ENCODE data around the gene CTSD. TPM values are rescaled to one million over a fixed set of nuclear protein-coding genes. Genes with fewer than 3 reads are reported as not detected.
A peak's percentile ranks its signal among the peaks of the same experiment; 100 is the strongest.

CTSD gene
- total RNA-seq, 4 donors from 2014 or later = 573 to 913 (median 707) TPM

DNA sequence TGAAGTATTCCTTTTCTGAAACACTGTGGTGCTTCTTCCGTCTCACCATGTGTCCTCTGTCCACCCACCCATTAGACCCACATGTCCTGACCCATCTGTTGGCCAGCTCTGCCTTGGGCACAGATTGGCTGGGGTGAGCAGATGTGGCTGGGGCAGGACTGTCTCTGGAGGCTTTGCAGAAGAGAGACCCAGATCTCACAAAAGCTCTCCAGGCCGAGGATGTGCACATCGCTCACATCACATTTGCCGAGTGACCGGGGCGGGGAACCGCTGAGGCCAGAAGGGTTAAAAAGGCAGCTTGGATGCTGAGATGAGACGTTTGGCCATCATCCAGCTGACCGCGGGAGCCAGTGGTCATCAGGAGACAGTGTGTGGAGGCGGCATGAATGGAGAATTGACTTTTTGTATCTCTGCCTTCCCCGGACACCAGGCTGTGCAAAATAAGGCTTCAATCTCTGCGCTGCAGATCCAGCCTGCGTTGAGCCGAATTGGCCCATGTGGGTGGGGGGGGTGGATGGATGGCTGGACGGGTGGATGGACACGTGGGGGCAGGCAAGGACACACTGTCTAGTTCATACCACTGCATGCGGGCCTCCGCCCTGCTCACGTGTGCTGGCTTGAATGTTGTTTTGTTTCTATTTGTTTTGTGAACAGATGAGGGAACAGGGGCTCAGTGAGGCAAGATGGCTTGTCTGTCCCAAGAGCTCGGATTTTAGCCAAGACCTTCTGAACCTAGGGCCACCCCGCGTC lies 19.4 kb downstream of the CTSD start:
- TF ChIP-seq, protein P1, sequence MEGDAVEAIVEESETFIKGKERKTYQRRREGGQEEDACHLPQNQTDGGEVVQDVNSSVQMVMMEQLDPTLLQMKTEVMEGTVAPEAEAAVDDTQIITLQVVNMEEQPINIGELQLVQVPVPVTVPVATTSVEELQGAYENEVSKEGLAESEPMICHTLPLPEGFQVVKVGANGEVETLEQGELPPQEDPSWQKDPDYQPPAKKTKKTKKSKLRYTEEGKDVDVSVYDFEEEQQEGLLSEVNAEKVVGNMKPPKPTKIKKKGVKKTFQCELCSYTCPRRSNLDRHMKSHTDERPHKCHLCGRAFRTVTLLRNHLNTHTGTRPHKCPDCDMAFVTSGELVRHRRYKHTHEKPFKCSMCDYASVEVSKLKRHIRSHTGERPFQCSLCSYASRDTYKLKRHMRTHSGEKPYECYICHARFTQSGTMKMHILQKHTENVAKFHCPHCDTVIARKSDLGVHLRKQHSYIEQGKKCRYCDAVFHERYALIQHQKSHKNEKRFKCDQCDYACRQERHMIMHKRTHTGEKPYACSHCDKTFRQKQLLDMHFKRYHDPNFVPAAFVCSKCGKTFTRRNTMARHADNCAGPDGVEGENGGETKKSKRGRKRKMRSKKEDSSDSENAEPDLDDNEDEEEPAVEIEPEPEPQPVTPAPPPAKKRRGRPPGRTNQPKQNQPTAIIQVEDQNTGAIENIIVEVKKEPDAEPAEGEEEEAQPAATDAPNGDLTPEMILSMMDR (IDR thresholded peaks at IDR 0.05) = no peak
- no peak for TF ChIP-seq POLR2A (IDR thresholded peaks at IDR 0.05)
- WGBS, 2 donors = 48 to 71% methylated on average over 23 of the region's 23 CpGs
- no peak overlapping the region for H3K4me3 ChIP-seq (ENCODE audit: low read depth, poor library complexity, severe bottlenecking)
- DNase-seq (ENCODE audit: low spot score in 2 of 2) = peak in 1 of 2 donors; percentile 90
- intact Hi-C loops (cut with DNase I; ENCODE audit: low total_unique reads) = no loop called here

DNA sequence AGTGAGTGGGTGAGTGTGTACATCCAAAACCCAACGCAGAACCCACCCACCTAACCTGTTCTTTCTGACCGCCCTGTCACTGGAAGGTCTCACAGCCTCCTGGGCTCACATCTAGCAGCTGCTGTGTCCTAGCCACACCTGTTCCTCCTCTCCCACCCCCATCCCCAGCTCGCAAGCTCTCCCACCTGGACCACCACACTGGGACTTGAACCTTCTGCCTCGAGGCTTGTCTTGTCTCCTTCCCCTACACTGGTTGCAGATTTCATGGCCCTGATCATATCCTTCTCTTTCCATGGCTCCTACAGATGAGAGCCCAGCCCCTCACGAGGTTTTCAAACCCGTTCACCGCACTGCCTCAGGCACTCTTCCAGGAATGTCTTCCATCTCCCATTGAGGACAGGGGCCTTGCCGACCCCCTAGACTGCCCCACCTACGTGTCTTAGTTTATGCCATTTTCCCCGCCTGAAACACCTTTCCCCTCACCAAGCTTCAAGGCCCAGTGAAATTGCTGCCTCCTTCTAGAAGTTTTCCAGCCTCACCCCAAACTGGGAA lies 20.1 kb downstream of the CTSD start:
- no peak for TF ChIP-seq POLR2A (IDR thresholded peaks at IDR 0.05)
- TF ChIP-seq, protein P1 (IDR thresholded peaks at IDR 0.05) = no peak
- WGBS, 2 donors = 72 to 76% methylated on average over 10 of the region's 10 CpGs
- intact Hi-C loops (cut with DNase I; ENCODE audit: low total_unique reads) = no loop called here
- no peak overlapping the region for H3K4me3 ChIP-seq (ENCODE audit: low read depth, poor library complexity, severe bottlenecking)
- DNase-seq (ENCODE audit: low spot score in 2 of 2) = peak in 1 of 2 donors; percentile 82

DNA sequence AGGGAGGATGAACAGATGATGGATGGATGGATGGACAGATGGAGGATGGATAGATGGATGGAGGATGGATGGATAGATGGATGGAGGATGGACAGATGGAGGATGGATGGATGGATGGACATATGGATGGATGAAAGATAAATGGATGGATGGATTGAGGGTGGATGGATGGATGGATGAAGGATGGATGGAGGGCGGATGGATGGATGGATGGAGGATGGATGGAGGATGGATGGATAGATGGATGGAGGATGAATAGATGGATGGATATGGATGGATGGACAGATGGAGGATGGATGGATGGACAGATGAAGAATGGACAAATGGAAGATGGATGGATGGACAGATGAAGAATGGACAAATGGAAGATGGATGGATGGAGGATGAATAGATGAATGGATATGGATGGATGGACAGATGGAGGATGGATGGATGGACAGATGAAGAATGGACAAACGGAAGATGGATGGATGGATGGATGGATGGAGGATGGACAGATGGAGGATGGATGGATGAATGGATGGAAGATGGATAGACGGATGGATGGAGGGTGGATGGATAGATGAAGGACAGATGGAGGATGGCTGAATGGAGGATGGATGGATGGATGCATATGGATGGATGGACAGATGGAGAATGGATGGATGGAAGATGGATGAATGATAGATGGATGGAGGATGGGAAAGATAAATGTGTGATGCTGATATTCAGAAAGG lies 20.7 kb downstream of the CTSD start:
- TF ChIP-seq, protein P1 (IDR thresholded peaks at IDR 0.05) = no peak
- no peak for TF ChIP-seq POLR2A (IDR thresholded peaks at IDR 0.05)
- intact Hi-C loops (cut with DNase I; ENCODE audit: low total_unique reads) = no loop called here
- peak in 1 of 2 donors; percentile 1 for DNase-seq (ENCODE audit: low spot score in 2 of 2)
- 83 to 91% methylated on average over 3 of the region's 3 CpGs for WGBS, 2 donors
- H3K4me3 ChIP-seq (ENCODE audit: low read depth, poor library complexity, severe bottlenecking) = no peak overlapping the region

DNA sequence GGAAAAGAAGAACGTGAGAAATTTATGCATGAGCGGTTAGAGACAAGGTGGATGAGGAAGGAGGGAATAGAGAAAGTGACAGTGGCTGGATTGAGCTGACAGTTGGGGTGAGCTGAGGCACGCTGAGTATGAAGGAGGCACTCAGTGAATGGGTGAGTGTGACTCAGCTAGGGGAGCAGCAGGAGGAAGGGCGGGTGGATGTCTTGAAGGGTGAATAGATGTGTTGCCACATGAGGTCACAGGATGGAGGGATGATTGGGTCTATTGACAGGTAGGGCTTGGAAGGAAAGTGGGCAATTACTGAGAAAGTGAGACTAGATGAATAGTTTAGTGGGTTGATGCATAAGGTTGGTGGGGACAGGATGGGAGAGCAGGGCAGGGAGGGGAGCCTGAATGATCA lies 21.4 kb downstream of the CTSD start:
- intact Hi-C loops (cut with DNase I; ENCODE audit: low total_unique reads) = no loop called here
- TF ChIP-seq POLR2A (IDR thresholded peaks at IDR 0.05) = no peak
- TF ChIP-seq, protein P1 (IDR thresholded peaks at IDR 0.05) = no peak
- DNase-seq (ENCODE audit: low spot score in 2 of 2) = peak in 1 of 2 donors; percentile 74
- WGBS, 2 donors = 60 to 65% methylated on average over 4 of the region's 4 CpGs
- no peak overlapping the region for H3K4me3 ChIP-seq (ENCODE audit: low read depth, poor library complexity, severe bottlenecking)

DNA sequence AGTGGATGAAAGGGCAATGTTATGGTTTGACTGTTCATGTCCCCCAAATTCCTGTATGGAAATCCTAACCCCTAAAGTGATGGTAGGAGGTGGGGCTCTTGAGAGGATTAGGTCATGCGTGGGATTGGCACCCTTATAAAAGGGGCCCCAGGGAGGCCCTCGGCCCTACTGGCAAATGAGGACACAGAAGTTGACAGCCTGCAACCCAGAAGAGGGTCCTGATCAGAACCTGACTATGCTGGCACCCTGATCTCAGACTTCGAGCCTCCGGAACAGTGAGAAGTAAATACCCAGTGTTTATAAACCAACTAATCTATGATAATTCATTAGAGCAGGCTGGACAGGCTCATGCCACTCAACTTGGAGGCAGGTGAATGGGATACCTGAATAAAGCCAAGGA lies 22.0 kb downstream of the CTSD start:
- intact Hi-C loops (cut with DNase I; ENCODE audit: low total_unique reads) = no loop called here
- TF ChIP-seq, protein P1 (IDR thresholded peaks at IDR 0.05) = no peak
- no peak for TF ChIP-seq POLR2A (IDR thresholded peaks at IDR 0.05)
- DNase-seq (ENCODE audit: low spot score in 2 of 2) = no peak
- WGBS, 2 donors = 71 to 86% methylated on average over 4 of the region's 4 CpGs
- H3K4me3 ChIP-seq (ENCODE audit: low read depth, poor library complexity, severe bottlenecking) = no peak overlapping the region
